Measurements from ENCODE around the gene MYBPH. TPM values are rescaled to one million over a fixed set of nuclear protein-coding genes. Genes with fewer than 3 reads are reported as not detected.

Gene MYBPH
- total and polyA plus RNA-seq, 10 of the 15 experiments (the other 5 are each of a cell fraction or from before 2014, with no cell fraction given): 0.06 to 0.10 TPM; not detected in 8

DNA sequence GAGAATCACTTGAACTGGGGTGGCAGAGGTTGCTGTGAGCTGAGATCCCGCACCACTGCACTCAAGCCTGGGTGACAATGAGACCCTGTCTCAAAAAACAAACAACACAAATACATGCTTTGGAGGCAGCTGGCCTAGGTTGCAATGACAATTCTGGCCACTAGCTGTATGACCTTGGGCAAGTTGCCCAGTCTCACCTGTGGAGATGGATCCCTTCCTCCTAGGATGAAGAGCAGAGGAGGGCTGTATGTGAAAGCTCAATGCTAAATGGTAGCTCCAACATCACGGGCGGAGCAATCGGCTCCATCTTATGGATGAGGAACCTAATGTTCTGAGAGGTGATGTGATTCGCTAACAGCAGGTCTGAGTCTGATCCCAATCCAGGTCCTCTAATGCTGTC, 27.5 kb downstream of the MYBPH start:
- DNase-seq (ENCODE audit: low read depth, low spot score) (no peak), ATAC-seq (peak; percentile 51; the same call in 2 of the 3 replicates), FAIRE-seq (peak; percentile 80)
- POLR2A ChIA-PET: no interaction called here
- in situ Hi-C loops (cut with MboI): no loop called here
- TF ChIP-seq, protein P1, sequence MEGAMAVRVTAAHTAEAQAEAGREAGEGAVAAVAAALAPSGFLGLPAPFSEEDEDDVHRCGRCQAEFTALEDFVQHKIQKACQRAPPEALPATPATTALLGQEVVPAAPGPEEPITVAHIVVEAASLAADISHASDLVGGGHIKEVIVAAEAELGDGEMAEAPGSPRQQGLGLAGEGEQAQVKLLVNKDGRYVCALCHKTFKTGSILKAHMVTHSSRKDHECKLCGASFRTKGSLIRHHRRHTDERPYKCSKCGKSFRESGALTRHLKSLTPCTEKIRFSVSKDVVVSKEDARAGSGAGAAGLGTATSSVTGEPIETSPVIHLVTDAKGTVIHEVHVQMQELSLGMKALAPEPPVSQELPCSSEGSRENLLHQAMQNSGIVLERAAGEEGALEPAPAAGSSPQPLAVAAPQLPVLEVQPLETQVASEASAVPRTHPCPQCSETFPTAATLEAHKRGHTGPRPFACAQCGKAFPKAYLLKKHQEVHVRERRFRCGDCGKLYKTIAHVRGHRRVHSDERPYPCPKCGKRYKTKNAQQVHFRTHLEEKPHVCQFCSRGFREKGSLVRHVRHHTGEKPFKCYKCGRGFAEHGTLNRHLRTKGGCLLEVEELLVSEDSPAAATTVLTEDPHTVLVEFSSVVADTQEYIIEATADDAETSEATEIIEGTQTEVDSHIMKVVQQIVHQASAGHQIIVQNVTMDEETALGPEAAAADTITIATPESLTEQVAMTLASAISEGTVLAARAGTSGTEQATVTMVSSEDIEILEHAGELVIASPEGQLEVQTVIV (IDR thresholded peaks at IDR 0.05; ENCODE audit: borderline replicate concordance, partially characterized antibody): no peak
- TF ChIP-seq, protein P2, sequence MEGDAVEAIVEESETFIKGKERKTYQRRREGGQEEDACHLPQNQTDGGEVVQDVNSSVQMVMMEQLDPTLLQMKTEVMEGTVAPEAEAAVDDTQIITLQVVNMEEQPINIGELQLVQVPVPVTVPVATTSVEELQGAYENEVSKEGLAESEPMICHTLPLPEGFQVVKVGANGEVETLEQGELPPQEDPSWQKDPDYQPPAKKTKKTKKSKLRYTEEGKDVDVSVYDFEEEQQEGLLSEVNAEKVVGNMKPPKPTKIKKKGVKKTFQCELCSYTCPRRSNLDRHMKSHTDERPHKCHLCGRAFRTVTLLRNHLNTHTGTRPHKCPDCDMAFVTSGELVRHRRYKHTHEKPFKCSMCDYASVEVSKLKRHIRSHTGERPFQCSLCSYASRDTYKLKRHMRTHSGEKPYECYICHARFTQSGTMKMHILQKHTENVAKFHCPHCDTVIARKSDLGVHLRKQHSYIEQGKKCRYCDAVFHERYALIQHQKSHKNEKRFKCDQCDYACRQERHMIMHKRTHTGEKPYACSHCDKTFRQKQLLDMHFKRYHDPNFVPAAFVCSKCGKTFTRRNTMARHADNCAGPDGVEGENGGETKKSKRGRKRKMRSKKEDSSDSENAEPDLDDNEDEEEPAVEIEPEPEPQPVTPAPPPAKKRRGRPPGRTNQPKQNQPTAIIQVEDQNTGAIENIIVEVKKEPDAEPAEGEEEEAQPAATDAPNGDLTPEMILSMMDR (IDR thresholded peaks at IDR 0.05 in 2 of 3, conservative IDR thresholded peaks at IDR 0.05 in 1 of 3; ENCODE audit: control insufficient read depth in 2 of 3, extremely low read depth in 1 of 3, insufficient read depth in 1 of 3, low read depth in 3 of 3, low read length in 3 of 3): peak in 2 of 3 experiments; percentile 38 to 56; a peak in 3 of 6 replicates
- TF ChIP-seq CREB1 (IDR thresholded peaks at IDR 0.05; ENCODE audit: low read depth) (no peak), SMC3 (IDR thresholded peaks at IDR 0.05; ENCODE audit: borderline replicate concordance, low read length) (no peak), KLF5 (IDR thresholded peaks at IDR 0.05; ENCODE audit: partially characterized antibody) (no peak)
- SMC1A ChIA-PET (ENCODE audit: uncharacterized antibody, unreplicated experiment): interaction anchor here (1.3 kb wide), 1 partner anchor 30 kb away, joined by 4 read pairs; no protein-coding TSS in a partner anchor
- no peak overlapping the region for H2AFZ ChIP-seq (ENCODE audit: control insufficient read depth, low read depth, low read length)
- no peaks in the 10 kb centered on the region for H3K79me2 ChIP-seq (ENCODE audit: control insufficient read depth, insufficient read depth, low read length)
- no peaks in the 10 kb centered on the region for H3K4me1 ChIP-seq (ENCODE audit: control insufficient read depth, insufficient read depth, low read length)
- no peaks in the 10 kb centered on the region for H3K9me3 ChIP-seq (replicated peaks; ENCODE audit: control insufficient read depth, insufficient read depth, low read length)
- peaks cover 0 to 4% of the 10 kb centered on the region in 2 experiments; a peak in 3 of 4 replicates for H3K27me3 ChIP-seq (replicated peaks in 1 of 2; ENCODE audit: control insufficient read depth in 2 of 2, insufficient read depth in 2 of 2, low read length in 1 of 2)
- intact Hi-C loops (cut with micrococcal nuclease; ENCODE audit: unreplicated experiment): no loop called here
- RAD21 ChIA-PET (ENCODE audit: unreplicated experiment): no interaction called here
- WGBS (ENCODE audit: insufficient coverage, insufficient replicate concordance, low lambda C conversion rate, missing lambda C conversion rate): 27% methylated on average over 5 of the region's 5 CpGs
- no peak overlapping the region for H3K4me3 ChIP-seq
- no peaks in the 10 kb centered on the region for H3K36me3 ChIP-seq (ENCODE audit: control insufficient read depth in 2 of 2, insufficient read depth in 2 of 2, low read length in 1 of 2)
- no peak overlapping the region for H3K4me2 ChIP-seq (ENCODE audit: control insufficient read depth, insufficient read depth)
- CTCF ChIA-PET: interaction anchor here (0.6 to 2.1 kb wide), 4 partner anchors 24 to 434 kb away, joined by 3 to 6 read pairs (median 4); no protein-coding TSS in a partner anchor
- no peaks in the 10 kb centered on the region for H4K20me1 ChIP-seq (ENCODE audit: control insufficient read depth, insufficient read depth)
- no peak overlapping the region for H3K27ac ChIP-seq (ENCODE audit: control insufficient read depth, insufficient read depth)
- H3K9ac ChIP-seq (ENCODE audit: control insufficient read depth, insufficient read depth, low read length): no peak overlapping the region
- BruUV-seq (replicated peaks): no TSS peak
